IMR-90 (cell line): ENCODE measurements around the gene NELL2.

Experiments used
- BHLHE40 ChIP-seq: fragments of 150-350 bp; IDR thresholded peaks from 2 replicates; pipeline ENCODE4 v1.6.1; 2016; ENCODE audit warnings: mild to moderate bottlenecking, low read depth, low read length
- CHD1 ChIP-seq: IDR thresholded peaks from 2 replicates; pipeline ENCODE4 v1.6.1; 2012; ENCODE audit warnings: low read depth, low read length, improper control_type of control experiment
- CTCF ChIP-seq: conservative IDR thresholded peaks from 2 replicates; pipeline ENCODE4 v1.5.1; 2012; ENCODE audit warnings: mild to moderate bottlenecking, low read depth, low read length, improper control_type of control experiment
- MAFK ChIP-seq: IDR thresholded peaks from 2 replicates; pipeline ENCODE4 v1.6.1; 2012; ENCODE audit warnings: low read depth, low read length, improper control_type of control experiment
- POLR2A ChIP-seq: IDR thresholded peaks from 2 replicates; pipeline ENCODE4 v1.6.1; 2012; ENCODE audit warnings: mild to moderate bottlenecking, low read depth, low read length
- RFX5 ChIP-seq: IDR thresholded peaks from 2 replicates; pipeline ENCODE4 v1.8.0; 2012; ENCODE audit warnings: low read depth, mild to moderate bottlenecking, low read length, moderate library complexity
- SMC3 ChIP-seq: fragments of 150-350 bp; IDR thresholded peaks from 2 replicates; pipeline ENCODE4 v1.6.1; 2016; ENCODE audit warnings: low read depth, mild to moderate bottlenecking, antibody characterized with exemption, low read length, moderate library complexity
- USF2 ChIP-seq: fragments of 150-350 bp; IDR thresholded peaks from 2 replicates; pipeline ENCODE4 v1.6.1; 2017; ENCODE audit warnings: mild to moderate bottlenecking, antibody characterized with exemption, low read length, low read depth

GRCh38 chr12:44511289-44511688 lies 364.8 kb downstream of the NELL2 start:
- no peak for TF ChIP-seq CTCF
- no peak for TF ChIP-seq SMC3
- no peak for TF ChIP-seq MAFK
- no peak for TF ChIP-seq BHLHE40
- no peak for TF ChIP-seq USF2
- TF ChIP-seq RFX5 = no peak
- TF ChIP-seq POLR2A = no peak
- TF ChIP-seq CHD1 = no peak
